ENCODE measurements around the gene BRWD1. TPM values are rescaled to one million over a fixed set of nuclear protein-coding genes. Genes with fewer than 3 reads are reported as not detected.

Gene BRWD1
- total RNA-seq, 2 experiments from 2014 or later, result 84.7 to 92.2 TPM

DNA sequence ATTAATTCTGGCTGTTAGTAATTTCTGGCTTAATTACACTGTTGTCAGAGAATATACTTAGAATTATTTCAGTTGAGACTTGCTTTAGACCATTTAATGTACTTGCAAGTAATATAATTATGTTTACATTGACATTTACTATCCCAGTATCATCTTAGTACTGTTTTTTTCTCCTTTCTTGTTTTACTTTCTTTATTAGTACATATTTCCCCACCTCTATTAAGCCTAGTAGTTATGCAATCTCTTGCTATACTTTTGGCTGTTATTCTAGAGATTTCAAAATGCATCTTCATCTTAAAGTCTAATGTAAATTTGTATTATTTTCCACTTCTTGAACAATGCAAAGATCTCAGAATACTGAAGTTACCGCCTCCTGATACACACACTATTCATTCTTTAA, 24.4 kb downstream of the BRWD1 start:
- Mint-ChIP-seq H3K36me3 (ENCODE audit: low read depth) (peaks cover 88% of the 10 kb centered on the region), H3K4me1 (ENCODE audit: low read depth) (no peaks in the 10 kb centered on the region), H3K4me3 (no peak overlapping the region), H3K9me3 (no peaks in the 10 kb centered on the region), H3K27me3 (no peaks in the 10 kb centered on the region), H3K27ac (no peak overlapping the region)
- POLR2A ChIA-PET, result interaction anchor here (0.6 kb wide), 1 partner anchor 76 kb away, joined by 3 read pairs; no protein-coding TSS in a partner anchor
- CTCF ChIA-PET, result no interaction called here
- intact Hi-C loops (cut with DNase I, micrococcal nuclease), result no loop called here
- Histone ChIP-seq H3K9me3 (ENCODE audit: control insufficient read depth in 1 of 2, insufficient read depth in 1 of 2, low read length in 2 of 2) (no peaks in the 10 kb centered on the region), H3K27ac (ENCODE audit: low read depth in 1 of 2, low read length in 2 of 2) (no peak overlapping the region), H3K4me1 (ENCODE audit: insufficient read depth, low read length) (no peaks in the 10 kb centered on the region), H3K36me3 (ENCODE audit: insufficient read depth, low read length) (peaks cover 56% of the 10 kb centered on the region), H3K27me3 (ENCODE audit: control insufficient read depth in 1 of 2, insufficient read depth in 2 of 2, low read length in 2 of 2) (no peaks in the 10 kb centered on the region), H3K4me3 (ENCODE audit: low read length) (no peak overlapping the region)
- ATAC-seq (ENCODE audit: poor library complexity) (no peak), DNase-seq (no peak)
- TF ChIP-seq, protein P1, sequence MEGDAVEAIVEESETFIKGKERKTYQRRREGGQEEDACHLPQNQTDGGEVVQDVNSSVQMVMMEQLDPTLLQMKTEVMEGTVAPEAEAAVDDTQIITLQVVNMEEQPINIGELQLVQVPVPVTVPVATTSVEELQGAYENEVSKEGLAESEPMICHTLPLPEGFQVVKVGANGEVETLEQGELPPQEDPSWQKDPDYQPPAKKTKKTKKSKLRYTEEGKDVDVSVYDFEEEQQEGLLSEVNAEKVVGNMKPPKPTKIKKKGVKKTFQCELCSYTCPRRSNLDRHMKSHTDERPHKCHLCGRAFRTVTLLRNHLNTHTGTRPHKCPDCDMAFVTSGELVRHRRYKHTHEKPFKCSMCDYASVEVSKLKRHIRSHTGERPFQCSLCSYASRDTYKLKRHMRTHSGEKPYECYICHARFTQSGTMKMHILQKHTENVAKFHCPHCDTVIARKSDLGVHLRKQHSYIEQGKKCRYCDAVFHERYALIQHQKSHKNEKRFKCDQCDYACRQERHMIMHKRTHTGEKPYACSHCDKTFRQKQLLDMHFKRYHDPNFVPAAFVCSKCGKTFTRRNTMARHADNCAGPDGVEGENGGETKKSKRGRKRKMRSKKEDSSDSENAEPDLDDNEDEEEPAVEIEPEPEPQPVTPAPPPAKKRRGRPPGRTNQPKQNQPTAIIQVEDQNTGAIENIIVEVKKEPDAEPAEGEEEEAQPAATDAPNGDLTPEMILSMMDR (IDR thresholded peaks at IDR 0.05), result no peak

DNA sequence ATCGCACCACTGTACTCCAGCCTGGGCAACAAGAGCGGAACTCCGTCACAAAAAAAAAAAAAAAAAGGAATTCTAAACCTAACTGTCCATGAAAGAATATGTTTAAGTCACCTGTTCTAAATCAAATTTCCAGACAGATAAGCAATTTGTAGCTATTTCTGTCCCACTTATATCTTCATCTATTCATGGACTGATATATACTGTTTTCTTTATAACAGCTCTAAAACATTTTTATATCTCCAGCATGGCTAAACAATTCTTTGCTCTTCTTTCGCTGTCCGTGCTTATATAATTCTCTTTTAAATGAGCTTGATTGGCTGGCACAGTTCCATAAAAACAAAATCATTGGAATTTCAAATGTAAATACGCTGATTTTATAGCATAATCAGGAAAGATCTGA, 30.5 kb downstream of the BRWD1 start:
- Mint-ChIP-seq H3K4me1 (ENCODE audit: low read depth) (peaks cover 13% of the 10 kb centered on the region), H3K9me3 (no peaks in the 10 kb centered on the region), H3K27ac (no peak overlapping the region), H3K36me3 (ENCODE audit: low read depth) (peaks cover 61% of the 10 kb centered on the region), H3K4me3 (no peak overlapping the region), H3K27me3 (no peaks in the 10 kb centered on the region)
- Histone ChIP-seq H3K4me1 (ENCODE audit: insufficient read depth, low read length) (no peaks in the 10 kb centered on the region), H3K27me3 (ENCODE audit: control insufficient read depth in 1 of 2, insufficient read depth in 2 of 2, low read length in 2 of 2) (no peaks in the 10 kb centered on the region), H3K4me3 (ENCODE audit: low read length) (no peak overlapping the region), H3K36me3 (ENCODE audit: insufficient read depth, low read length) (peaks cover 26% of the 10 kb centered on the region), H3K9me3 (ENCODE audit: control insufficient read depth in 1 of 2, insufficient read depth in 1 of 2, low read length in 2 of 2) (no peaks in the 10 kb centered on the region), H3K27ac (ENCODE audit: low read depth in 1 of 2, low read length in 2 of 2) (no peak overlapping the region)
- ChIA-PET POLR2A (interaction anchor here (0.9 to 1.0 kb wide), 3 partner anchors 11 to 67 kb away, joined by 3 to 4 read pairs (median 4); no protein-coding TSS in a partner anchor), CTCF (interaction anchor here (0.9 to 1.8 kb wide), 4 partner anchors 11 to 66 kb away, joined by 3 to 5 read pairs (median 4); partner anchors contain the start of gene HMGN1)
- intact Hi-C loops (cut with DNase I, micrococcal nuclease), result no loop called here
- DNase-seq (no peak), ATAC-seq (ENCODE audit: poor library complexity) (no peak)
- TF ChIP-seq, protein P1 (IDR thresholded peaks at IDR 0.05), result no peak

DNA sequence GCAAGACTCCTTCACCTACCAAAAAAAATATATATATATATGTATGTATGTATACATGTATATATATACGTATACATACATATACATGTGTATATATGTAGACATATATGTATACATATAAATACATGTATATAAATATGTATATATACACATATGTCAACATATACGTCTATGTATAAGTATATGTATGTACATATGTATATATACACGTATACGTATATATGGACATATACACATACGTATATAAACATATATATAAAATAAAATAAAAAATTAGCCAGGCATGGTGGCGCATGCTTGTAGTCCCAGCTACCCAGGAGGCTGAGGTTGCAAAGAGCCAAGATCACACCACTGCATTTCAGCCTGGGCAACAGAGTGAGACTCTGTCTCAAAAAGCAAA, 31.6 kb downstream of the BRWD1 start:
- POLR2A ChIA-PET, result no interaction called here
- ATAC-seq (ENCODE audit: poor library complexity) (no peak), DNase-seq (no peak)
- Mint-ChIP-seq H3K27me3 (no peaks in the 10 kb centered on the region), H3K4me1 (ENCODE audit: low read depth) (peaks cover 13% of the 10 kb centered on the region), H3K9me3 (no peaks in the 10 kb centered on the region), H3K36me3 (ENCODE audit: low read depth) (peaks cover 58% of the 10 kb centered on the region), H3K4me3 (no peak overlapping the region), H3K27ac (no peak overlapping the region)
- Histone ChIP-seq H3K9me3 (ENCODE audit: control insufficient read depth in 1 of 2, insufficient read depth in 1 of 2, low read length in 2 of 2) (no peaks in the 10 kb centered on the region), H3K27me3 (ENCODE audit: control insufficient read depth in 1 of 2, insufficient read depth in 2 of 2, low read length in 2 of 2) (no peaks in the 10 kb centered on the region), H3K4me1 (ENCODE audit: insufficient read depth, low read length) (no peaks in the 10 kb centered on the region), H3K4me3 (ENCODE audit: low read length) (no peak overlapping the region), H3K36me3 (ENCODE audit: insufficient read depth, low read length) (peaks cover 29% of the 10 kb centered on the region), H3K27ac (ENCODE audit: low read depth in 1 of 2, low read length in 2 of 2) (no peak overlapping the region)
- CTCF ChIA-PET, result no interaction called here
- TF ChIP-seq, protein P1 (IDR thresholded peaks at IDR 0.05), result no peak
- intact Hi-C loops (cut with DNase I, micrococcal nuclease), result no loop called here

Measured in CD4-positive, alpha-beta T cell (primary cell).